Endothelial cell of umbilical vein (primary cell): Measurements from ENCODE around the gene PSORS1C1.

Source experiments
- FOS ChIP-seq: IDR thresholded peaks from 2 replicates; pipeline ENCODE4 v1.6.1; 2011; ENCODE audit warnings: mild to moderate bottlenecking, low read length, moderate library complexity, borderline replicate concordance; ENCODE audit not compliant: insufficient read depth
- TF ChIP-seq, protein P1 (sequence below), 2 donors: IDR thresholded peaks; 1 replicate in 1 of 2; 2 replicates in 1 of 2; pipeline ENCODE4 v1.5.1; 2011; ENCODE audit warnings: low read length in 2 of 2, mild to moderate bottlenecking in 2 of 2, moderate library complexity in 2 of 2, control low read depth in 1 of 2, inconsistent platforms in 1 of 2, low read depth in 1 of 2; ENCODE audit not compliant: insufficient read depth in 1 of 2; ENCODE audit errors: extremely low read depth in 1 of 2

DNA sequence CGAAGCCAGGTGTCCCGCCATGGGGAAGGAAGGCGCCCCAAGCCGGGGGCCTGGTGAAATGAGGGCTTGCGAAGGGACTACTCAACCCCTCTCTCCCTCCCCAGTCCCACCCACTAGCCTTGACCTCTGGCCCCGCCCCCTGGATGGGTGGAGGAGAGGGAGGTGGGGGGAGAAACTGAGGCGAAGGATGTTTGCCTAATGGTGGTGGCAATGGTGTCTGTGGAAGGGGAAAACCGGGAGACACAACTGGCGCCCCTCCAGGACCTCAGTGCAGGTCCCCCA is 55.9 kb downstream of the PSORS1C1 start, which contains the start of gene POU5F1:
- TF ChIP-seq FOS = no peak
- TF ChIP-seq, protein P1, sequence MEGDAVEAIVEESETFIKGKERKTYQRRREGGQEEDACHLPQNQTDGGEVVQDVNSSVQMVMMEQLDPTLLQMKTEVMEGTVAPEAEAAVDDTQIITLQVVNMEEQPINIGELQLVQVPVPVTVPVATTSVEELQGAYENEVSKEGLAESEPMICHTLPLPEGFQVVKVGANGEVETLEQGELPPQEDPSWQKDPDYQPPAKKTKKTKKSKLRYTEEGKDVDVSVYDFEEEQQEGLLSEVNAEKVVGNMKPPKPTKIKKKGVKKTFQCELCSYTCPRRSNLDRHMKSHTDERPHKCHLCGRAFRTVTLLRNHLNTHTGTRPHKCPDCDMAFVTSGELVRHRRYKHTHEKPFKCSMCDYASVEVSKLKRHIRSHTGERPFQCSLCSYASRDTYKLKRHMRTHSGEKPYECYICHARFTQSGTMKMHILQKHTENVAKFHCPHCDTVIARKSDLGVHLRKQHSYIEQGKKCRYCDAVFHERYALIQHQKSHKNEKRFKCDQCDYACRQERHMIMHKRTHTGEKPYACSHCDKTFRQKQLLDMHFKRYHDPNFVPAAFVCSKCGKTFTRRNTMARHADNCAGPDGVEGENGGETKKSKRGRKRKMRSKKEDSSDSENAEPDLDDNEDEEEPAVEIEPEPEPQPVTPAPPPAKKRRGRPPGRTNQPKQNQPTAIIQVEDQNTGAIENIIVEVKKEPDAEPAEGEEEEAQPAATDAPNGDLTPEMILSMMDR (IDR thresholded peaks at IDR 0.05; ENCODE audit: extremely low read depth in 1 of 2, insufficient read depth in 1 of 2, low read depth in 1 of 2, low read length in 2 of 2) = no peak
